Mesendoderm (in vitro differentiated cells): Measurements from ENCODE around the gene FTCDNL1.

ENCODE experiments used
- DNase-seq: peaks from one replicate; pipeline ENCODE4 v3.0.0; 2013
- H2AK5ac ChIP-seq: 2 replicates; pipeline ENCODE4 v1.6.1; 2013; ENCODE audit warnings: low read length, inconsistent platforms
- H2BK120ac ChIP-seq: 2 replicates; pipeline ENCODE4 v1.6.1; 2013; ENCODE audit warnings: low read depth, mild to moderate bottlenecking, low read length, moderate library complexity, mixed read lengths
- H2BK15ac ChIP-seq: replicated peaks from 2 replicates; pipeline ENCODE4 v1.6.1; 2013; ENCODE audit warnings: low read depth, mild to moderate bottlenecking, moderate library complexity
- H2BK5ac ChIP-seq: 2 replicates; pipeline ENCODE4 v1.6.1; 2013; ENCODE audit warnings: low read length, inconsistent platforms
- H3K18ac ChIP-seq: 2 replicates; pipeline ENCODE4 v1.6.1; 2013; ENCODE audit warnings: mild to moderate bottlenecking, low read length, mixed read lengths
- H3K23ac ChIP-seq: one replicate; pipeline ENCODE4 v1.6.1; 2013; ENCODE audit warnings: low read length
- H3K27ac ChIP-seq: 2 replicates; pipeline ENCODE4 v1.5.1; 2013; ENCODE audit warnings: low read depth, mild to moderate bottlenecking, inconsistent platforms, low read length, moderate library complexity
- H3K27me3 ChIP-seq: 2 replicates; pipeline ENCODE4 v1.6.1; 2013; ENCODE audit warnings: low read length, control low read depth, mild to moderate bottlenecking, inconsistent platforms; ENCODE audit not compliant: insufficient read depth, poor library complexity
- H3K36me3 ChIP-seq: 2 replicates; pipeline ENCODE4 v1.6.1; 2013; ENCODE audit warnings: low read length, inconsistent platforms; ENCODE audit not compliant: control insufficient read depth, insufficient read depth
- H3K4ac ChIP-seq: one replicate; pipeline ENCODE4 v1.6.1; 2013; ENCODE audit warnings: low read depth, mild to moderate bottlenecking, low read length, moderate library complexity
- H3K4me1 ChIP-seq: 2 replicates; pipeline ENCODE4 v1.6.1; 2013; ENCODE audit warnings: low read depth, low read length, inconsistent platforms; ENCODE audit not compliant: control insufficient read depth
- H3K4me2 ChIP-seq: 2 replicates; pipeline ENCODE4 v1.6.1; 2013; ENCODE audit warnings: low read length
- H3K4me3 ChIP-seq: 2 replicates; pipeline ENCODE4 v1.5.1; 2013; ENCODE audit warnings: mild to moderate bottlenecking, low read length
- H3K56ac ChIP-seq: one replicate; pipeline ENCODE4 v1.6.1; 2013; ENCODE audit warnings: low read length
- H3K79me1 ChIP-seq: 2 replicates; pipeline ENCODE4 v1.6.1; 2013; ENCODE audit warnings: low read length, inconsistent platforms
- H3K79me2 ChIP-seq: 2 replicates; pipeline ENCODE4 v1.6.1; 2013; ENCODE audit warnings: mild to moderate bottlenecking, low read length; ENCODE audit not compliant: control insufficient read depth, insufficient read depth
- H3K9ac ChIP-seq: 2 replicates; pipeline ENCODE4 v1.6.1; 2013; ENCODE audit warnings: low read length, inconsistent platforms
- H4K5ac ChIP-seq: one replicate; pipeline ENCODE4 v1.6.1; 2013; ENCODE audit warnings: low read length
- H4K8ac ChIP-seq: one replicate; pipeline ENCODE4 v1.6.1; 2013; ENCODE audit warnings: low read depth, mild to moderate bottlenecking, control low read depth, low read length, moderate library complexity
- WGBS: extraction: QIAGEN DNeasy Blood & Tissue Kit; methylation state at CpG from one replicate; pipeline ENCODE4 v1.1.7; 2013; ENCODE audit warnings: low lambda C conversion rate, missing lambda C conversion rate; ENCODE audit not compliant: insufficient coverage; ENCODE audit errors: extremely low coverage; 5-methylcytosine and 5-hydroxymethylcytosine counted together

Gene FTCDNL1

DNA sequence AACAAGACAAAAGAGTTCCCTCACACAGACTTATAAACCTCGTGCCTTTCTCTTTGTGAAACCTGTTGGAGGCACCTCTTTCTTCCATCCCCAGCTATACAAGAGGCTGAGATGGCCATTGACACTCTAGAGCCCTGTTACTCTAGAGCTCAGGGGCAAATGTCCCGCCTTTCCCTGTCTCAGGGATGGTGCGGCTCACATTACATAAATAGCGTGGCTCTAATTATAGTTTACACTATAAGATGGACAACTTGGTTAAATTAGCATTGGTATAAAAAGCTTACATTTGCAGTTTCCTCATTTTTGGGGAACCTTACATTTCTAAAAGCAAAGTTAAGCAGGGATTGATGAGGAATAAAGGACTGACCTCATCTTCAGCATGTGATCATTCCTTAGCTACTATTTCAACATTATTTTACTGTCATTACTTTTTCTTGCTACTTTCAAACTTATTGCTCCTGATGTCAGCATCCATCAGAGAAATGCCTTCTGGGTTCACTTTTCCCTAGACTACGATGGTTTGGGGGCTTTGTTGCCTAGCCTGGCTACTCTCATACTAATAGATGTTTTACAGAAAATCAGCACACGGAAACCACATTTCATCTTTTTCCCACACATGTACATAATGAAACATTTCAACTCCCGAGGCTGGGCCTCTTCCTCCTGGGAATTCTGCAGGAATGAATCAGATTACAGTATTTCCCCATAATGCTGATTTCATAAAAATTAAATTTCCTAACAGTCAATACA, 40.4 kb downstream of the FTCDNL1 start:
- DNase-seq, result no peak
- Histone ChIP-seq H3K4me2 (no peak overlapping the region), H3K79me2 (no peaks in the 10 kb centered on the region), H3K36me3 (no peaks in the 10 kb centered on the region), H3K79me1 (no peaks in the 10 kb centered on the region), H2BK5ac (no peak overlapping the region), H3K4me3 (no peak overlapping the region), H4K5ac (no peak overlapping the region), H2BK120ac (no peak overlapping the region), H2BK15ac (no peak overlapping the region), H3K23ac (no peak overlapping the region), H2AK5ac (no peak overlapping the region), H4K8ac (no peak overlapping the region), H3K4me1 (no peaks in the 10 kb centered on the region), H3K18ac (no peak overlapping the region), H3K27ac (no peak overlapping the region), H3K4ac (no peak overlapping the region), H3K9ac (no peak overlapping the region), H3K27me3 (no peaks in the 10 kb centered on the region), H3K56ac (no peak overlapping the region)
- no CpG with 5 or more reads among the region's 7 CpGs for WGBS

DNA sequence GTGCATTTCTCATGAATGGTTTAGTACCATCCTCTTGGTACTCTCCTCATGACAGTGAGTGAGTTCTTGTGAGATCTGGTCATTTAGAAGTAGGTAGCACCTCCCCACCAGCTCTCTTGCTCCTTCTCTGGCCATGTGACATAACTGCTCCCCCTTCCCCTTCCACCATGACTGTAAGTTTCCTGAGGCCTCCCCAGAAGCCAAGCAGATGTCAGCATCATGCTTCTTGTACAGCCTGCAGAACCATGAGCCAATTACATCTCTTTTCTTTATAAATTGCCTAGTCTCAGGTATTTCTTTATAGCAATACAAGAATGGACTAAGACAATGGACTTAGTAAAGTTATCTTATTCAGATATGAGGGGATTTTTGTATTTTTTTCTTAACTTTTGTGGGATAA, 43.0 kb downstream of the FTCDNL1 start:
- H4K8ac ChIP-seq, result no peak overlapping the region
- no peak overlapping the region for H2BK120ac ChIP-seq
- no peak overlapping the region for H3K4ac ChIP-seq
- H3K23ac ChIP-seq, result no peak overlapping the region
- peak; percentile 13 for DNase-seq
- H2AK5ac ChIP-seq, result no peak overlapping the region
- peaks cover 2% of the 10 kb centered on the region for H3K4me1 ChIP-seq
- H3K4me3 ChIP-seq, result no peak overlapping the region
- no peak overlapping the region for H3K9ac ChIP-seq
- H3K27ac ChIP-seq, result no peak overlapping the region
- no peak overlapping the region for H3K18ac ChIP-seq
- no peaks in the 10 kb centered on the region for H3K79me1 ChIP-seq
- no peak overlapping the region for H3K4me2 ChIP-seq
- no peaks in the 10 kb centered on the region for H3K27me3 ChIP-seq
- no peaks in the 10 kb centered on the region for H3K36me3 ChIP-seq
- no peaks in the 10 kb centered on the region for H3K79me2 ChIP-seq
- H2BK5ac ChIP-seq, result no peak overlapping the region
- no peak overlapping the region for H4K5ac ChIP-seq
- H3K56ac ChIP-seq, result no peak overlapping the region
- H2BK15ac ChIP-seq, result no peak overlapping the region

- H2BK120ac ChIP-seq, result no peak overlapping the region
- no peak overlapping the region for H3K27ac ChIP-seq
- no peak overlapping the region for H3K4ac ChIP-seq
- no CpG with 5 or more reads among the region's 7 CpGs for WGBS
- H2AK5ac ChIP-seq, result no peak overlapping the region
- no peak overlapping the region for H3K4me3 ChIP-seq
- H3K79me2 ChIP-seq, result no peaks in the 10 kb centered on the region
- no peak overlapping the region for H2BK15ac ChIP-seq
- no peaks in the 10 kb centered on the region for H3K36me3 ChIP-seq
- H3K79me1 ChIP-seq, result no peaks in the 10 kb centered on the region
- no peak overlapping the region for H3K23ac ChIP-seq
- H3K4me2 ChIP-seq, result no peak overlapping the region
- no peak overlapping the region for H4K8ac ChIP-seq
- H3K4me1 ChIP-seq, result peaks cover 2% of the 10 kb centered on the region
- no peak overlapping the region for H4K5ac ChIP-seq
- no peak overlapping the region for H3K9ac ChIP-seq
- H3K27me3 ChIP-seq, result no peaks in the 10 kb centered on the region
- H3K56ac ChIP-seq, result no peak overlapping the region
- no peak overlapping the region for H2BK5ac ChIP-seq
- no peak overlapping the region for H3K18ac ChIP-seq
- DNase-seq, result no peak
These were observed 44.8 kb downstream of the FTCDNL1 start for GRCh38 chr2:199806179-199806578.

DNA sequence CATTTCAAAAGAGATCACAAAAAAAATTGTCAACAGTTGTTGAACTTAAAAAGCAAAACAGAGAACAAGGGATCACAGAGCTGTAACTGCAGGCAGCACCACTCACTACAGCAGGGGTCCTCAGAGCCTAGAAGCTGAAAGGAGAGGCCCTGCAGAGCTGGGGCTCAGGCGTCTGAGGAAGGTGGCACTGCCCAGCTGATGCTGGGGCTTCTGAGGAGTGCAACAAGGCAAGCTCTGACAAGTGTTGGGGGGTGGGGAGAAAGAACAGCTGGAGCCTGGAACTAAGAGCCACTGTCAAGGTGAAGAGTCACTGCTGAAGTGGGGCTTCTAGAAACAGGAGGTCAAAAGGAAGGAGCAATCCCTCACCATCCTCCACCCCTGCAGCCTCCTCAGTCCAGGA, 46.2 kb downstream of the FTCDNL1 start:
- Histone ChIP-seq H2BK5ac (no peak overlapping the region), H3K27me3 (no peaks in the 10 kb centered on the region), H4K5ac (no peak overlapping the region), H3K4ac (no peak overlapping the region), H3K23ac (no peak overlapping the region), H3K4me2 (no peak overlapping the region), H3K4me1 (peaks cover 2% of the 10 kb centered on the region), H3K79me2 (no peaks in the 10 kb centered on the region), H3K4me3 (no peak overlapping the region), H2BK120ac (no peak overlapping the region), H3K27ac (no peak overlapping the region), H3K9ac (no peak overlapping the region), H2BK15ac (no peak overlapping the region), H3K18ac (no peak overlapping the region), H2AK5ac (no peak overlapping the region), H3K56ac (no peak overlapping the region), H4K8ac (no peak overlapping the region), H3K36me3 (no peaks in the 10 kb centered on the region), H3K79me1 (no peaks in the 10 kb centered on the region)
- peak; percentile 53 for DNase-seq
- WGBS, result no CpG with 5 or more reads among the region's 1 CpG

DNA sequence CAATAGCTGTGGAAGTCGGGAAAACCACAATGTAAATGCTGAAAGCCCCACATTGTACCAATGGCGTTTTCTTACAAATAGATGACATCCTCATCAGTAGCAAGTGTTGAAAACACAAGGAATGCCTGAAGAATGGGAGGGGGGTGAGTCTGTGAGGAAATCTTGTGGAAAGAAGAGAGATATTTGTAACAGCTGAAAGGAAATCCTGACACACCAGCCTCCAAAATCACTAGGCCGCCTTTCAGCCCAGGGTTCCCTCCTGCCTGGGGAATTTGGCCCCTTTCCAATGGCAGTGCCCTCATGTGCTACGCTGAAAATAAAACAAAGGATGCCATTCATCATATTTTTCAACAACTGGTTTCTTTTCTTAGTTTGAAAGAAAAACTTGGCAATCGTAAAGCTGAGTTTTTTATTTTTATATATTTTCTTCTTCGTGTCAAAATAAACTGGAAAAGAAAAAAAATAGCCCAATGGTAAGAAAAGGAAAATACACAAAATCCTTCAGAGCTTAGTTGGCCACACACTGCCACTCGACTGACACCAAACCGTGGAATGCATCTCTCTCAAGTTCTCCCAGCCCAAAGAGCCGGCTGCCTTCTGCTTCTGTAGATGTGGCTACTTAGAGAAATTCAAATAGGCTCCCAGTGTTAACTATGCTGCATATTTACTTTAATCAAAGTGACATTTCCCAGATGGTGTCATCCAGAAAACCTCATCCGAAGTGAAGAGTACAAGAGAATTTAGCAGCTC, 52.0 kb downstream of the FTCDNL1 start:
- H3K9ac ChIP-seq, result no peak overlapping the region
- H2BK15ac ChIP-seq, result no peak overlapping the region
- no peak overlapping the region for H3K4me2 ChIP-seq
- no peak overlapping the region for H3K56ac ChIP-seq
- H2AK5ac ChIP-seq, result no peak overlapping the region
- H3K36me3 ChIP-seq, result no peaks in the 10 kb centered on the region
- DNase-seq, result peak; percentile 40
- H2BK120ac ChIP-seq, result no peak overlapping the region
- no peaks in the 10 kb centered on the region for H3K4me1 ChIP-seq
- no peak overlapping the region for H3K4me3 ChIP-seq
- H3K18ac ChIP-seq, result no peak overlapping the region
- no peak overlapping the region for H4K8ac ChIP-seq
- WGBS, result no CpG with 5 or more reads among the region's 10 CpGs
- H3K4ac ChIP-seq, result no peak overlapping the region
- H4K5ac ChIP-seq, result no peak overlapping the region
- no peak overlapping the region for H3K23ac ChIP-seq
- H3K79me1 ChIP-seq, result no peaks in the 10 kb centered on the region
- H3K27me3 ChIP-seq, result no peaks in the 10 kb centered on the region
- no peaks in the 10 kb centered on the region for H3K79me2 ChIP-seq
- no peak overlapping the region for H3K27ac ChIP-seq
- H2BK5ac ChIP-seq, result no peak overlapping the region
